ENCODE data around the gene GMPR.

Gene GMPR

GRCh38 chr6:16337295-16337975, 99.0 kb downstream of the GMPR start:
- Histone ChIP-seq H3K27ac (peak overlapping the region in 9 of 21 experiments; percentile 16 to 81 (median 35)), H3K4me3 (no peak overlapping the region)

GRCh38 chr6:16338577-16339264, 100.3 kb downstream of the GMPR start:
- Histone ChIP-seq H3K27ac (peak overlapping the region in 11 of 21 experiments; percentile 5 to 64 (median 23)), H3K4me3 (no peak overlapping the region)

- Histone ChIP-seq H3K4me3 (no peak overlapping the region), H3K27ac (peak overlapping the region in 10 of 21 experiments; percentile 5 to 64 (median 28))
These were observed 100.8 kb downstream of the GMPR start for GRCh38 chr6:16339265-16339587.

GRCh38 chr6:16343593-16343992, 105.2 kb downstream of the GMPR start:
- Histone ChIP-seq H3K27ac (peak overlapping the region in 3 of 21 experiments; percentile 1 to 21 (median 20)), H3K4me3 (no peak overlapping the region)

- Histone ChIP-seq H3K27ac (peak overlapping the region in 4 of 21 experiments; percentile 36 to 76 (median 62)), H3K4me3 (no peak overlapping the region)
These were observed 106.4 kb downstream of the GMPR start for GRCh38 chr6:16344756-16345155.
